ENCODE data around the gene HIVEP3. TPM values are rescaled to one million over a fixed set of nuclear protein-coding genes. Genes with fewer than 3 reads are reported as not detected.

HIVEP3 gene
- total RNA-seq, 1 donor from 2014 or later: 5.7 TPM

DNA sequence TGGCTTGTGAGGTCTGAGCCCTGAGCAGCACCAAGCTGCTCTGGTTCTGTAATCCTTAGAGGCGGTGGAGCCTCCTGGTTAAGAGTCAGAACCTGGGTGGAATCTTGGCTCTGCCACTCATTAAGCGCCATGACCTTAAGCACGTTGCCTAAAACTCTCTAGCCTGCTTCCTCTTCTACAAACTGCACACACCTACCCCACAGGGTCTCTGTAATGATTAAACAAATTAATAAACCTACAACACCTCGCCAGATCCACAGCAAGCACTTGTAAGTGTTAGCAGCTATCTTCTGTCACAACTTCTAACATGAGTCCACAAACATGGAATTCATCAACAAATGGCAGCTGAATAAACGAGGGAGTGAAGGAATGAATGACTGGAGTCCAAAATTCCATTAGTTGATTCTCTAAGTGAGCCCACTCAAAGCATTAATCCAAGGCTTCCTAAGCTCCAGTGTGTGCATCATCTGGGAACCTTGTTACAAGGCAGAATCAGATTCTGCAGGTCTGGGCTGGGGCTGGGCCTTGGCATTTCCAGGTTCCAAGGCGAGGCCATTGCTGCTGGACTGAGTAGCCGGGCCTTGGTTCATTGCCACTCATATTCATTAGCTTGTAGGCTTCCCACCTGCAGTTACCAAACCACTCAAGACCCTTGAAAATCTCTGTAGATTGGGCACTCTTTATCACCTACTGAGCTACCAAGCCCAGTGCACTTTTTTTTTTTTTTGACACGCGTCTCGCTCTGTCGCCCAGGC is 168.6 kb downstream of the HIVEP3 start:
- TF ChIP-seq, protein P1, sequence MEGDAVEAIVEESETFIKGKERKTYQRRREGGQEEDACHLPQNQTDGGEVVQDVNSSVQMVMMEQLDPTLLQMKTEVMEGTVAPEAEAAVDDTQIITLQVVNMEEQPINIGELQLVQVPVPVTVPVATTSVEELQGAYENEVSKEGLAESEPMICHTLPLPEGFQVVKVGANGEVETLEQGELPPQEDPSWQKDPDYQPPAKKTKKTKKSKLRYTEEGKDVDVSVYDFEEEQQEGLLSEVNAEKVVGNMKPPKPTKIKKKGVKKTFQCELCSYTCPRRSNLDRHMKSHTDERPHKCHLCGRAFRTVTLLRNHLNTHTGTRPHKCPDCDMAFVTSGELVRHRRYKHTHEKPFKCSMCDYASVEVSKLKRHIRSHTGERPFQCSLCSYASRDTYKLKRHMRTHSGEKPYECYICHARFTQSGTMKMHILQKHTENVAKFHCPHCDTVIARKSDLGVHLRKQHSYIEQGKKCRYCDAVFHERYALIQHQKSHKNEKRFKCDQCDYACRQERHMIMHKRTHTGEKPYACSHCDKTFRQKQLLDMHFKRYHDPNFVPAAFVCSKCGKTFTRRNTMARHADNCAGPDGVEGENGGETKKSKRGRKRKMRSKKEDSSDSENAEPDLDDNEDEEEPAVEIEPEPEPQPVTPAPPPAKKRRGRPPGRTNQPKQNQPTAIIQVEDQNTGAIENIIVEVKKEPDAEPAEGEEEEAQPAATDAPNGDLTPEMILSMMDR (IDR thresholded peaks at IDR 0.05; ENCODE audit: borderline replicate concordance): no peak
- H3K27me3 ChIP-seq (ENCODE audit: low read depth): no peaks in the 10 kb centered on the region
- intact Hi-C loops (cut with micrococcal nuclease): no loop called here
- no peaks in the 10 kb centered on the region for H3K36me3 ChIP-seq
- no peak for DNase-seq
- no peak overlapping the region for H3K27ac ChIP-seq (replicated peaks)
- no peaks in the 10 kb centered on the region for H3K9me3 ChIP-seq (replicated peaks)
- H3K4me1 ChIP-seq: peaks cover 10% of the 10 kb centered on the region
- H3K4me3 ChIP-seq: no peak overlapping the region

DNA sequence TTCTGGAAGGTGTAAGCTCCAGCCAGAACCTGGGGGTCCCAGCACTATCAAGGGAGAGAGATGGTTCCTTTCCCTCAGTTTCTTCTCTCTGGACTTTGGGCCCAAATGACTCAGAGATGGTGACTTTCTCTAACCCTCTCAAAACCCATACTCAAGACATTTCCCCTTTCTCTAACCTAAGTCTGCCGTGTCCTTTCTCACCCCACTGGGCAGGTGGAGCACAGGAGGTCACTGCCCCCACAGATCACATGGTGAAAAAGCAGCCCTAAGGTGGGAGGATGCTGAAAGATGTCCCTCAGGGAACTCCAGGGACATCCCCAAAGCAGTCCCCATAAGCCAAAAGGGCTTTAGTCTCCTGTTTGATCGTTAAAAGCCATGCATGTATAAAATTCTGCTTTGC is 173.7 kb downstream of the HIVEP3 start:
- Histone ChIP-seq H3K36me3 (no peaks in the 10 kb centered on the region), H3K9me3 (replicated peaks) (no peaks in the 10 kb centered on the region), H3K4me3 (no peak overlapping the region), H3K4me1 (peaks cover 10% of the 10 kb centered on the region), H3K27me3 (ENCODE audit: low read depth) (no peaks in the 10 kb centered on the region), H3K27ac (replicated peaks) (no peak overlapping the region)
- no peak for DNase-seq
- TF ChIP-seq, protein P1 (IDR thresholded peaks at IDR 0.05; ENCODE audit: borderline replicate concordance): no peak
- intact Hi-C loops (cut with micrococcal nuclease): no loop called here

DNA sequence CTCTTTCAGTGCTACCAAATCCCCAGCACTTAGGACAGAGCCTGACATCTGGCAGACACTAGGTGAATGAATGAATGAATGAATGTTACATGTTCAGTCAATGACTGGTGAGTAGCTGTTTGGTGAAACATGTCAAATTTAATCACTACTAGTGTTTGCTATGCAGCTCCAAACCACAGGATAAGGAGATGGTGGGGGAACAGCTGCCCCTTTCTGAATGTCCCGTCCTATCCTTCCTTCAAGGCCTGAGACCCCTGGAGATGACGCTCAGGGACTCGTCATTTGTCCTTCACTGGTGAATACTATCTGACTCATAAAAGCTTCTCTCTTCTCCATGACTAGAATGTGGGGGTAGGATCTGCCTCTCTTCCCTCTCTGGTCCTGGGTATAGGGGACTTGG is 175.4 kb downstream of the HIVEP3 start:
- TF ChIP-seq, protein P1 (IDR thresholded peaks at IDR 0.05; ENCODE audit: borderline replicate concordance): no peak
- Histone ChIP-seq H3K4me1 (peaks cover 20% of the 10 kb centered on the region), H3K27me3 (ENCODE audit: low read depth) (no peaks in the 10 kb centered on the region), H3K36me3 (no peaks in the 10 kb centered on the region), H3K27ac (replicated peaks) (no peak overlapping the region), H3K9me3 (replicated peaks) (no peaks in the 10 kb centered on the region), H3K4me3 (no peak overlapping the region)
- DNase-seq: no peak
- intact Hi-C loops (cut with micrococcal nuclease): no loop called here

DNA sequence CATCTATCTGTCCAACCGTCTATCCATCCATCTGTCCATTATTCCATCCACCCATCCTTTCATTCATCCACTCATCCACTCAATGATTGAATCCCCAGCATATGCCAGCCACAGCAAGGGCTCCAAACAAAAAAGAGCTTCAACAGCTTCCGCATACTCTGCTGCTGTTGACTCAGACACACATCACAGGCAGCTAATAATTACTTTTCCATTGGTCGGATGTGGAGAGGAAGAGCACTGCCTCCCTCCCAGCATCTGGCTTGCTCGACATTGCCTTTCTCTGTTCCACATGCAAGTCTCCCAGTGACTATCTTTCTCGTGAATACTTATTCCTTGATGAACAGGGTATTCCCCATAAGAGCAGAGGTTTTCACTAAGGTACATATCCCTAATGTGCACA is 176.5 kb downstream of the HIVEP3 start:
- H3K4me1 ChIP-seq: peaks cover 20% of the 10 kb centered on the region
- no peaks in the 10 kb centered on the region for H3K9me3 ChIP-seq (replicated peaks)
- no peak overlapping the region for H3K4me3 ChIP-seq
- no peaks in the 10 kb centered on the region for H3K36me3 ChIP-seq
- TF ChIP-seq, protein P1 (IDR thresholded peaks at IDR 0.05; ENCODE audit: borderline replicate concordance): no peak
- no peak for DNase-seq
- H3K27ac ChIP-seq (replicated peaks): no peak overlapping the region
- intact Hi-C loops (cut with micrococcal nuclease): no loop called here
- H3K27me3 ChIP-seq (ENCODE audit: low read depth): no peaks in the 10 kb centered on the region

DNA sequence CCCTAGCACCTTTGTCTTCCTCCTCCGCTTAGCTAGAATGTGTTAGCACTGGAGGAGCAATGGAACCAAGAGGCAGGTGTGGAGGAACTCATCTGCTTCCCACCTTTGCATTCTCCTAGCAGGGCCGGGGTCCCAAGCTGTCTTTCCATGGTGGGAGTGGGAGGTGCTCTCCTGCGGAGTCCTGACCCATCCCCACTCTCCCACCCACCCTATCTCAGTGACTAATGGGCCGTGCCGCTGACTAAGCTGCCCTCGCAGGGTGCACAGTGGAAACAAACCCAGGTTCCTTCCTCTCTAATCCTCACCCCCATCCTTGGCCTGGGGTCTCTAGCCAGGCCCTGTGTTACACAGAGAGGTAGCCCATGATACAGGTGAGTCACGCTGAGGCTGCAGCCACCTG is 177.5 kb downstream of the HIVEP3 start:
- no peaks in the 10 kb centered on the region for H3K9me3 ChIP-seq (replicated peaks)
- TF ChIP-seq, protein P1 (IDR thresholded peaks at IDR 0.05; ENCODE audit: borderline replicate concordance): no peak
- H3K27me3 ChIP-seq (ENCODE audit: low read depth): no peaks in the 10 kb centered on the region
- no peak overlapping the region for H3K4me3 ChIP-seq
- intact Hi-C loops (cut with micrococcal nuclease): no loop called here
- peaks cover 21% of the 10 kb centered on the region for H3K4me1 ChIP-seq
- DNase-seq: no peak
- H3K27ac ChIP-seq (replicated peaks): no peak overlapping the region
- no peaks in the 10 kb centered on the region for H3K36me3 ChIP-seq

All from left ventricle myocardium inferior (tissue), 1 donor.